GM18861 (cell line): ENCODE results near the gene TBATA.

Experiments
- ATAC-seq: cut with Tn5 transposase; IDR thresholded peaks from one replicate; pipeline ENCODE4 v1.9.1; 2021; ENCODE audit not compliant: unreplicated experiment

Gene TBATA

DNA sequence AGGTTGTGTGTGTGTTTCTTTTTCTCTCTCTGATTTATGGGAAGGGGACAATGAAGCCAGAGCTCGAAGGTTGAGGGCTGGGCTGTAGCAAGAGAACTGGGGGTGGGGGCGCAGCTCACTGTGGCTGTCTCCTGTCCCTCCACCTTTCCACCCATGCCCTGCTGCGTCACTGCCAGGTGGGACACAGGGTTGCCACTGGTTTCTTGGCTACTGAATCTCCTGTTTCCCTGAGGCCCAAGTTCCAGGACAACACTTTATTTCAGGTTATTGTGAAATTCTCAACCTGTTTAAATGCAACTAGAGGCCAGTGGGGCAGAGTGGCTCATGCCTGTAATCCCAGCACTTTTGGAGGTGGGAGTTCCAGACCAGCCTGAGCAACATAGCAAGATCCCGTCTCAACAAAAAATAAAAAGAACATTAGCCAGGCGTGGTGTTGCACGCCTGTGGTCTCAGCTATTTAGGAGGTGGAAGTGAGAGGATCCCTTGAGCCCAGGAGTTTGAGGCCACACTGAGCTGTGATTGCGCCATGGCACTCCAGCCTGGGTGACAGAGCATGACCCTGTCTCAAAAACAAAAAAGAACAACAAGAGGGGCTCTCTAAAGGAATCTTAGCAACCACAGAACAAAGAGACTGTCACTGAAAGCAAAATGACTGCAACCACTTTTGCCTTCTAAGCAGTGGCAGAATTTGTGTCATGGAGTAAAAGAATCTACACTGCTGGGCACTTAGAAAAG, 22.6 kb downstream of the TBATA start:
- ATAC-seq, result no peak

DNA sequence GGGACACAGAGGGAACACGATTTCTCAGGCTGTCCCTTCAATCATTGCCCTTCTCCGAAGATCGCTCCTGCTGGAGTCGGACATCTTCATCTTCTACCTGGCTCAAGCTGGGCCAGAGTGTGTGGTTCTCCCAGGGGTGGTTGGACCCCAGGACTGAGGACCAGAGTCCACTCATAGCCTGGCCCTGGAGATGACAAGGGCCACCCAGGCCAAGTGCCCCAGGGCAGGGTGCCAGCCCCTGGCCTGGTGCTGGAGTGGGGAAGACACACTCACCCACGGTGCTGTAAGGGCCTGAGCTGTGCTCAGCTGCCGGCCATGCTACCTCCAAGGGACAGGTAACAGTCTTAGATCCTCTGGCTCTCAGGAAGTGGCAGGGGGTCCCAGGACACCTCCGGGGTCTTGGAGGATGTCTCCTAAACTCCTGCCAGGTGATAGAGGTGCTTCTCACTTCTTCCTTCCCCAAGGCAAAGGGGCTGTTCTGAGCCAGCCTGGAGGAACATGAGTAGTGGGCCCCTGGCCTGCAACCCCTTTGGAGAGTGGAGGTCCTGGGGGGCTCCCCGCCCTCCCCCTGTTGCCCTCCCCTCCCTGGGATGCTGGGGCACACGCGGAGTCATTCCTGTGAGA, 23.3 kb downstream of the TBATA start:
- no peak for ATAC-seq

DNA sequence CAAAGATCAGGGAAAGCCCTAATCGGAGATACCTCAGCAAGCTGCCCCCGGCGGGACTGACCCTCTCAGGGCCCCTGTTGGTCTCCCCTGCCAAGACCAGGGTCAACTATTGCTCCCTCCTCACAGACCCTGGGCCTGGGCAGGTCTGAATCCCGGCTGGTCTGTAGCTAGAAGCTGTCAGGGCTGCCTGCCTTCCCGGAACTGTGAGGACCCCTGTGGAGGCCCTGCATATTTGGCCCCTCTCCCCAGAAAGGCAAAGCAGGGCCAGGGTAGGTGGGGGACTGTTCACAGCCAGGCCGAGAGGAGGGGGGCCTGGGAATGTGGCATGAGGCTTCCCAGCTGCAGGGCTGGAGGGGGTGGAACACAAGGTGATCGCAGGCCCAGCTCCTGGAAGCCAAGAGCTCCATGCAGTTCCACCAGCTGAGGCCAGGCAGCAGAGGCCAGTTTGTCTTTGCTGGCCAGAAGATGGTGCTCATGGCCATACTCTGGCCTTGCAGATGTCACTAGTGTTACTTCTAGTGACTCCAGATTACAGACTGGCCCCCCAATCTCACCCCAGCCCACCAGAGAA, 24.1 kb downstream of the TBATA start:
- ATAC-seq, result no peak

DNA sequence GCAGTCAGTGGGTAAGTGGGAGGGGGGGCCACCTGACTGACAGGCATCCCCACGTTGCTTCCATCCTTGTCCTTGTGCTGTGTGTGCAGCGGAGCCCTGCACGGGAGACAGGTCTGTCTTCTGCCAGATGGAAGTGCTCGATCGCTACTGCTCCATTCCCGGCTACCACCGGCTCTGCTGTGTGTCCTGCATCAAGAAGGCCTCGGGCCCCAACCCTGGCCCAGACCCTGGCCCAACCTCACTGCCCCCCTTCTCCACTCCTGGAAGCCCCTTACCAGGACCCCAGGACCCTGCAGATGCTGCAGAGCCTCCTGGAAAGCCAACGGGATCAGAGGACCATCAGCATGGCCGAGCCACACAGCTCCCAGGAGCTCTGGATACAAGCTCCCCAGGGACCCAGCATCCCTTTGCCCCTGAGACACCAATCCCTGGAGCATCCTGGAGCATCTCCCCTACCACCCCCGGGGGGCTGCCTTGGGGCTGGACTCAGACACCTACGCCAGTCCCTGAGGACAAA, 24.8 kb downstream of the TBATA start:
- ATAC-seq, result no peak

DNA sequence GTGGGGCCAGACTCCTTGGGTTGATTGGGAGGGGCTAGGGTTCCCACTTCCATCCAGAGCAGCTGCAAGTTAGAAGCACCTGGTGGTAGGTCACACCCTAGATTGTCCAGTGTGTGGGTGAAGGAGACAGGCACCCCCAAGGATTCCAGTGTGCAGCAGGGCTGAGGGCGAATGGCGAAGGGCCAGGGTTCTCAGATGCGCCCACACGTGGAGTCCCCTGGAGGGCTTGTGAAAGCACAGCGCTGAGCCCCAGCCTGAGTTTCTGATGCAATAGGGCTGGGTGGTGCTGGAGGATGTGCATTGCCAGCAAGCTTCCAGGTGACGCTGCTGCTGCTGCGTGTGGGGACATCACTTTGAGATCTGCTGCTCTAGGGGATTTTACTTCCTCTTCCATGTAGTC, 25.4 kb downstream of the TBATA start:
- ATAC-seq, result no peak

DNA sequence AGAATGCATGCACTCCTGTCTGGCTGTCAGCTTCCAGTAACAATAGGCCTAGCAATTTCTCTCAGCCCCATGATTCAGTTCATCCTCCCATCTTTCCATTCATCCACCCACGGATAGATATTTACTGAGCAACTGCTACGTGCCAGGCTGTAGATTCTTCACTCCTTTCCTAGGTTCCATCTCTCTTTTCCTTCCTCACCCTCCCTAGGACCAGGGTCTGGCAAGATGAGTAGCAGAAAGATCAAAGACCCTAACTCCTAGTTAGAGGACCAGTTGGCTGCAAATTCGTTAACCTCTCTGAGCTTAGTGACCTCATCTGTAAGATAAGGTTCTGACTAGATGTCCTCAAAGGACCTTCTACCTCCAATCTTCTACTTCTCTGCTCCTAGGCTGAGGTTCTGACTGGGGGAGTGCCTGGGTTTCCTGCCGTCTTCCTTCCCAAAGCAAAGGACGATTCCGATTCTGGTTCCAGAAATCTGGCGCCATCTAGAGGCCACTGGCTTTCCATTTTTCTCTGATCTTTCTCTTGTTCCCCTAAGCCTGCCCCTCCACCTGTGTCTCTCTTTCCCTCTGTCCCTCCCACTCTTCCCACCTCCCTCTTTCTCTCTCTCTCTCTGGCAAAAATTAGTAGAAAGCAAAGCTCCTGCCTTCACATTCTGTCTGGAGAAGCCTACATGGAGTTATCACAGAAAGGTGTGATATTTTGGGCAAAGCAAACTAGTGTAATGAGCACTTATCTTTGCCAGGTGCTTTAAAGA, 26.2 kb downstream of the TBATA start:
- no peak for ATAC-seq

DNA sequence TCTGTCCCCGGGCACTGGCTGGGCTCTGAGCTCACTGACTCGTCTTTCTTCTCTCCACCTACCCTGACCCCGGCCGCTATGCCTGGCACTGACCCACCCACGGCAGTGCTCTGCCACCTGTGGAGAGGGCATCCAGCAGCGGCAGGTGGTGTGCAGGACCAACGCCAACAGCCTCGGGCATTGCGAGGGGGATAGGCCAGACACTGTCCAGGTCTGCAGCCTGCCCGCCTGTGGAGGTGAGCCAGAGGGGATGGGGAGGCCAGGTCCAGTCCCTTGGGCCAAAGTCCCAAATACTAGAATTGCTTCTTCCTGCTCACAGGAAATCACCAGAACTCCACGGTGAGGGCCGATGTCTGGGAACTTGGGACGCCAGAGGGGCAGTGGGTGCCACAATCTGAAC, 27.3 kb downstream of the TBATA start:
- ATAC-seq, result no peak

DNA sequence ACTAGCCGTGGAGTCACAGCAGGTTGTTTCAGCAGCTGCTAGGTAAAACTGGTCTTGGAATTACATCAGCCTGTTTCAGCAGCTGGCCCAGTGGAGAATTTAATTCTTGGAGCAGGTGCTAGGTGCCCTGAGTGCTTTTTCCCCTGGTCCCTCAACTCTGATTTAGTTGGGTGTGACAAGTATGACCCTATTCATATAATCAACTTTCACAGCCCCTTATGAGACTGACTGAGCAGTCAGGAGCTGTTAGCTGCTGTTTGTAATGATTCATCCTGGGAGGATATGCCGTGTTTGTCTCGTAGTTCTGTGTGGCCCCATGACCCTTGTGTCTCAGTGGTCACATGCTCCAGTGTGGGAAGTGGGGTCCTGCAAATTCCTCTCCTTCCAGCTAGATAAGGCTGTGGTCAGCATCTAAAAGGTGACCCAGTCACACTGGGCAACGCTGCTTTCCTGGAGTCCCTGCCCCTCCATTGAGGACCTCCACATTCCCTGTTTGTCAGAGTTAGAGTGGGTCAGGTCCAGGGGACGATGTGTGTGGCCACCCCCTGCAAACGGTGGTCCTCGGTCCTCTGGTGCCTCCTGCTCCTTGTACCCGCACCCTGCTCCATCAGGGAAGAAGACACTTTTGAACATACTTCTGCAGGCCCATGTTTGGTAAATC, 28.3 kb downstream of the TBATA start:
- no peak for ATAC-seq

DNA sequence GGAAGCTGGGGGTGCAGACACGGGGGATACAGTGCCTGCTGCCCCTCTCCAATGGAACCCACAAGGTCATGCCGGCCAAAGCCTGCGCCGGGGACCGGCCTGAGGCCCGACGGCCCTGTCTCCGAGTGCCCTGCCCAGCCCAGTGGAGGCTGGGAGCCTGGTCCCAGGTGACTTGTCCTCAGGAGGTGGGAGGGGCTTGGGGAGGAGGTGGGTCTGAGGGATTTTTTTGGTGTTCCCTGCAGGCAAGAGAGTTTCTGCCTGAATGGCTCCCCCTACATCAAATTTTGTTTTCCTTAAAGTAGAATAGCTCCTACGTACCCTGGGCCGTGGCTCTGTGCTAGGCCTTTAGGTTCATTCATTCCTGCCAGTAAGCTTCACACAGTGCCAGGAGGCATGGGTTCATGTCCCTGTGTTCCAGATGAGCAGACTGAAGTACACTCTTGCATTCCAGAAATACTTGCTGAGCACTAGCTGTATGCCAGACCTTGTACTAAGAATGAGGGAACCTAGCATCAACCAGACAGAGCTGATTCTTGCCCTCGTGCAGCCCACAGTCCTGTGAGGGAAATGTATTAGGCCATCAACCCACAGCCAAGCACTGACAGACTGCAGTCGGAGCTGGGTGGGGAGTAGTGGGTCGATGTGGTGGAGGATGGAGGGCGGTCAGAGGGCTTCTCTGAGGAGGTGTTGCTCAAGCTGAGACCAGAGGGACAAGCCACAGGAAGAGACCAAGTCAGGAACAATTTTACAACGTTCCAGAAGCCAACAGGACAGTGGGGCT, 31.1 kb downstream of the TBATA start:
- ATAC-seq, result no peak

DNA sequence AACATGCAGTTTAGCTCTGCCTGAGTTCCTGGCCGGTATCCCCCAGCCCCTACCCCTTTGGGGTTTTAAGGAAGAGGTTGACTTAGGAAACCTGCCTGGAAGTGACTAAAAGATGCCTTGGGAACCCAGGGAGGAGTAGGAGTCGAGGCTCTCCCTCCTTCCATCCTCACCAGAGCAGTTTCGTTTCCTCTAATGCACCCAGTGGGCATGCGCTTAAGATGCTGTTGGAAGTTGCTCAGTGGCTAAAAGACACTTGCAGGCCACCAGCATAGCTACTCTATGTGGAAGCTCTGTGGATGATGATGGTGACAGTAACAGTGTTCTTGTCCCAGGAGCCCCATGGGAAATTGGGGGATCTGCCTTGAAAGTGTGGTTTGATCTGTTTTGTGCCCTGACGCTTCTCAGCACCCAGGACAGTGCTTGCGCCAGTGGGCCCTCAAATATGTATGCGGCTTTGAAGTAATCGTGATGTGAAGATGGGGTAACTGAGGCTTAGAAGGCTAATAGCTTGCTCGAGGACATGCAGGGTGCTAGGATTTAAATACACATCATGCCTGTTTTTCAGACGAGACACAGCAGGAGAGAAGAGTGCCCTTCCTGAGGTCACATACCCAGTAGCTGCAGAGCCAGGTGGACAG, 32.0 kb downstream of the TBATA start:
- ATAC-seq, result no peak

DNA sequence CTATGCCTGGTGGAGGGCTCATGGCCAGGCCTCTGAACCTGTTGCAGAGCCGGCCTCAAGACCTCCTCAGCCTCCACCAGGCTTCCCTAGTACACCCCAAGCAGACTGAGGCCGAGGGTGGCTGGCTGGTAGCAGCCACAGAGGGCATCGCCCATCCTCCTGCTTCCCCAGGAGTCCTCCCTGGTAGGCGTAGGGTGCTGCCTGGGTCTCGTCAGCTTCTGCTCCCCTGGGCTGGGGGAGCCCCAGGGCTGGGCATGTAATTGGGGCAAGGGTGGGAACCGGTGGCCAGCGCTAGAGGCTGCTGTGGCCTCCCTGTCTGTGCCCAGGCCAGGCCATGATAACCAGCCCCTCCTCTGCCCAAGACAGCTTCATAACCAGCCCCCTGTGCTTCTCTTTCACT, 32.6 kb downstream of the TBATA start:
- no peak for ATAC-seq

DNA sequence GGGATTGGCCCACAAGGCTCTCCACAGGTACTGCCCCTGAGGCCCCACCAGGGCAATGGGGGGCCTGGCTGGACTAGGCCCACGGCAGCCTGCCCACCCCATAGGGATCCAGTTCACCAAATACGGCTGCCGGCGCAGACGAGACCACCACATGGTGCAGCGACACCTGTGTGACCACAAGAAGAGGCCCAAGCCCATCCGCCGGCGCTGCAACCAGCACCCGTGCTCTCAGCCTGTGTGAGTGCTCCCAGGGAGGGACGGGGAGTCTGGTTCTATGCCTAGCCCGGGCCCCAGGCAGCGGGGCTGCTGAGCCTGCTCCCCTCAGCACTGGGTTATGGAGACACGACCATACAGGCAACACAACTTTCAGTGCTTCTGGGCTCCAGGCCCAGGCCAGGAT, 33.2 kb downstream of the TBATA start:
- ATAC-seq, result no peak

DNA sequence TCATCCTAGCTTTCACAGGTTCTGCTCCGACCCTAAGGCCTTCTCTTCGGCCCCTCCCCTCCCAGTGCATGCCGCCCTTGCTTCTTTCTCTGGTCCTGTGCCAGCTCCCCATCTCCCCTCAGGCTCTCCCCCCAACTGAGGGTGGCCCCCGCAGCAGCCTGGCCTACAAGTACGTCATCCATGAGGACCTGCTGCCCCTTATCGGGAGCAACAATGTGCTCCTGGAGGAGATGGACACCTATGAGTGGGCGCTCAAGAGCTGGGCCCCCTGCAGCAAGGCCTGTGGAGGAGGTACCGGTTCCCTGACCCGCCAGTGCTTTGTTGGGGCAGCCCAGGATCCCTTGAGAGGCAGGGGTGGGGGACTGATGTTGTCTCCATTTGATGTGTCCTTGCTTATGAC, 33.8 kb downstream of the TBATA start:
- ATAC-seq, result no peak

DNA sequence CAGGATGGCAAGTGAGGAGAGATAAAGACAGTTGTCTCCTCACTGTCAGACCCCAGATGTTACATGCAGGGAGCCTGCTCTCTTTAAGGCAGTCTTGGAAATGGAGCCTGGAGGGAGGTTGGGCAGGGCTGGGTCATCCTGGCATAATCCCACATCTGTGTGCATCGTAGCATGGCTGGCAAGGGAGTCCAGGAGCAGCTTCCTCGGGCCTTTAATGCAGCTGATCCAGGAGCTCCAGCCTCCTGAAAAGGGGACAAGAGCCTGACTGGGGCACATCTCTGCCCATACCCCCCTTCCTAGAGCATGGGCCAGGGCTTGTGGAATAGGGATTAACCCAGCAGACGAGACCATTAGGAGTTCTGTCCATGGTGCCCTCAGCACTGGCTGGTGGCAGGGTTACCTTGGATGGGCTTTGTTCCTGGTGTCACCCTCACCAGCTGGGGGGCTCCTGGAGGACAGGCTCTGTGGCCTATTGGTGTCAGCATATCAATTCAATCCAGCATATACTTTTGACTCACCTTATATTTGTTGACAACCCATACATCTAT, 34.9 kb downstream of the TBATA start:
- no peak for ATAC-seq

DNA sequence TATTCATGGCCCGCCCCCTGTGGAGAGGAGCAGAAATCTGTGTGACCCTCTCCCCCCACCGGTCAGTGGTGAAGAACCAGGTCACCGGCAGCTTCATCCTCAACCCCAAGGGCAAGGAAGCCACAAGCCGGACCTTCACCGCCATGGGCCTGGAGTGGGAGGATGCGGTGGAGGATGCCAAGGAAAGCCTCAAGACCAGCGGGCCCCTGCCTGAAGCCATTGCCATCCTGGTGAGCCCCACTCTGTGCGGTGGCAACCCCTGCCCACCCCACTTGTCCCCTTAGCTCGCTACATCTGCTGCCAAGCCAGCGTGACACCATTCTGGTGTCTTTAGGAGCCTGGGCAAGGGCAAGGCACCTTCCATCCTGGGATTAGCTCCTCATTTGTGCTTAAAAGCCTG, 35.4 kb downstream of the TBATA start:
- no peak for ATAC-seq

DNA sequence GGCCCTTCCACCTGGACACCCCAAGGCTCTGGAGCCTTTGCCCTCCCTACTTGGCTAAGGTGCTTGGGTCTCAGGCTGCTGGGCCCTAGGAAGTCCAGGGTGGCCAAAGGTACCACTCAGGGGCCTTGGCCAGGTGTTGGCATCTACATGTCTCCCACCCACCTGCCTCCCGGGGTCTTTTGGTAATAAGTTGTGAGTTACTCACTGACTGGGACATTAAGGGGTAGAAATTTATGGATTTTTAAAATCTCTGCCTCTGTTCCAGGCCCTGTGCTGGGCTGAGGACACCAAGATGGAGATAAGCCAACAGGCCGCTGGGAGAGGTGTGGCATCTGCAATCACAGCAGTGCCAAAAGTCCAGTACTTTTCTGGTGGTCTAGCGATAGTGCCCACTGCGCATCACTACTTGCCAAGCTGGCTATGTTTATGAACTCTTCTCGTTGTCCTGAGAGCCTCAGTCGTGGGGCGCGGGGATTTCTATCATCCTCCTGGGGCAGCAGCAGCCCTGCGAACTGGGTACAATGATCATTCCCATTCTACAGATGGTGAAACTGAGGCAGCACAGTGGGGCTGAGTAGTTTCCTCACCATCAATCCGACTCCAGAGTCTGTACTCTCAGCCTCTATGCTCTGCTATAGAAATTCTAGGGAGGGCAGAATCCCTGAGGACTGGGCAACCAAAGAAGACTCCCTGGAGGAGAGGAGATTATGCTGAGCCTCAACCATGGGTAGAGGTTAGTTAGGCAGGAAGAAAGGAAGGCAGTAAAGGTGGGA, 36.2 kb downstream of the TBATA start:
- ATAC-seq, result no peak

DNA sequence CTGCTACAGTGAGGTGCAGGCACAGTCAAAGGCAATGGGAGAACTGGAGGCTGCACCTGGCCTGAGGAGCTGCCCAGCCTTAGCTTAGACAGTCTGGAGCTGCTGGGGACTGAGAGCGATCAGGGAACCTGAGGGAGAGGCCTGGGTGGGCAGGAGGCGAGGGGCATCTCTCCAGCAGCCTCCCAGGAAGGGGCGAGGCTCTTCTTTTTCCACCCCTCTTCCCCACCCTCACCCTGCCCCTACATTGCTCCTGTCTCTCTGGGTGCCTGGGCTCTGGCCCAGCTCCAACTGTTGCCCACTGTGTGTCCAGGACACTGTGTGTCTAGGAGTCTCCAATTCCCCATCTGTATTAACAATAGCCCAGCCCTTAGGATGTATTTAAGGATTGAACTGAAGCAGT, 36.9 kb downstream of the TBATA start:
- ATAC-seq, result no peak

DNA sequence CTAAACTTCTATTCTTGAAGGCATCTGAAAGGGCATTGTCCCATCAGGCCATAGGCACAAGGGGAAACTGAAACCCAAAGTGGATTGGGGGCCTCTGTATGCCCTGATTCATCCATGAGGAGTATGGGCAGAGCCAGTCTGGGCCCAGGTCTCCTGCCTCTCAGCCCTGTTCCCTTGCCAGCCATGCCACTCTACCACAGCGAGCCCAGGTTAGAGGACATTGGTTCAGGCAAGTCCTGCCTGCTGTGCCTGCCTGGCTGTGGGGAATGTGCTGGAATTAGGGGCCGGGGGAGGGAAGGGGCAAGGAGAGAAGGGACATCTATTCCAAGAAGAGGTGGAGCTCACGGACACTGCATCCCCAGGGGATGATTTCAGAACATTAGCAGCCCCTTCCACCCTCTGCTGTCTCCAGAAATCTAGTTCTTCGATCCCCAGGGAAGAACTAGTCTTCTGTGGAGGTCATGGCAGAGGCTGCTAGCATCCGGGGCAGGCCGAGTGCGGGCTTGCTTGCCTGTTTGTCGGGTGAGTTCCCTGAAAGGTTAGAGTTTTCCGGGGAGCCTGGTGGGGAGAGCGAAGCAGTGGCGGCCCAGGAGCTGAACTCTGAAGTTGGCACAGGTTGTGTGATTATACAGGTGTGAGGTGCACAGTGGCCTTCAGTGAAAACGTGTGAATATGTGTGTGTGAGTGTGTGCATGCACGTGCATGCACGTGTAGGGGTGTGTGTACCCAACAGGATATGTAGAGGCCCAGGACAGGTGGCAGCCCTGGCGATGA, 37.8 kb downstream of the TBATA start:
- no peak for ATAC-seq
